K562 (cell line): Measurements from ENCODE around the gene HNRNPM. TPM values are rescaled to one million over a fixed set of nuclear protein-coding genes. Genes with fewer than 3 reads are reported as not detected.
A peak's percentile ranks its signal among the peaks of the same experiment; 100 is the strongest.

Experiments
- CTCFL ChIP-seq: IDR thresholded peaks from 2 replicates; pipeline ENCODE4 v1.6.1; 2011; ENCODE audit warnings: borderline replicate concordance, low read depth, mild to moderate bottlenecking, moderate library complexity, low read length; ENCODE audit not compliant: insufficient read depth, poor library complexity, severe bottlenecking
- HNRNPH1 ChIP-seq: fragments of 200-400 bp; formaldehyde crosslinking; optimal IDR thresholded peaks from 2 replicates; pipeline ENCODE3; 2017; ENCODE audit warnings: low read depth, mild to moderate bottlenecking, low read length, moderate library complexity
- HSF4 ChIP-seq: fragments of 250-450 bp; sonication (Bioruptor Pico); IDR thresholded peaks from 2 replicates; pipeline ENCODE4 v2.1.2; 2022; ENCODE audit warnings: mild to moderate bottlenecking, moderate library complexity, borderline replicate concordance
- ILF3 ChIP-seq: fragments of 450-650 bp; IDR thresholded peaks from 2 replicates; pipeline ENCODE4 v1.6.1; 2018; ENCODE audit warnings: antibody characterized with exemption, mild to moderate bottlenecking, moderate library complexity, borderline replicate concordance
- MCM2 ChIP-seq: fragments of 450-650 bp; IDR thresholded peaks from 2 replicates; pipeline ENCODE4 v1.6.1; 2017; ENCODE audit warnings: low read depth, mild to moderate bottlenecking
- NR2F6 ChIP-seq: fragments of 450-650 bp; formaldehyde crosslinking; IDR thresholded peaks from 2 replicates; pipeline ENCODE4 v1.4.0; 2020; ENCODE audit warnings: mild to moderate bottlenecking
- POLR2G ChIP-seq: fragments of 200-400 bp; formaldehyde crosslinking; IDR thresholded peaks from 2 replicates; pipeline ENCODE4 v1.6.1; 2017; ENCODE audit warnings: low read depth, mild to moderate bottlenecking, antibody characterized with exemption, low read length, moderate library complexity
- PRDM10 ChIP-seq: fragments of 450-650 bp; IDR thresholded peaks from 2 replicates; pipeline ENCODE4 v1.6.1; 2018; ENCODE audit not compliant: partially characterized antibody
- PRPF4 ChIP-seq: fragments of 200-400 bp; formaldehyde crosslinking; IDR thresholded peaks from one replicate; pipeline ENCODE4 v1.6.1; 2017; ENCODE audit warnings: low read length, low read depth, mild to moderate bottlenecking; ENCODE audit not compliant: insufficient read depth, poor library complexity, severe bottlenecking
- PTBP1 ChIP-seq: fragments of 200-400 bp; formaldehyde crosslinking; IDR thresholded peaks from 2 replicates; pipeline ENCODE4 v1.6.1; 2017; ENCODE audit warnings: low read depth, low read length
- RCOR1 ChIP-seq, 2 experiments: IDR thresholded peaks; 2 replicates each; pipeline ENCODE4 v1.6.1; 2012; ENCODE audit warnings: low read depth in 2 of 2, low read length in 2 of 2, borderline replicate concordance in 1 of 2, improper control_type of control experiment in 1 of 2
- SMC3 ChIP-seq: conservative IDR thresholded peaks from 2 replicates; pipeline ENCODE4 v1.6.1; 2011; ENCODE audit warnings: low read depth, low read length, improper control_type of control experiment; ENCODE audit not compliant: insufficient read depth
- THRB ChIP-seq: fragments of 450-650 bp; formaldehyde crosslinking; conservative IDR thresholded peaks from 2 replicates; pipeline ENCODE4 v1.4.0; 2022; ENCODE audit warnings: mild to moderate bottlenecking, missing genetic modification characterization
- VEZF1 ChIP-seq: fragments of 200-800 bp; sonication (Bioruptor generic); IDR thresholded peaks from 2 replicates; pipeline ENCODE4 v1.6.1; 2017; ENCODE audit warnings: missing genetic modification characterization, missing compliant biosample characterization
- ZNF696 ChIP-seq: fragments of 250-450 bp; sonication (Bioruptor Pico); conservative IDR thresholded peaks from 2 replicates; pipeline ENCODE4 v1.4.0; 2020; ENCODE audit warnings: mild to moderate bottlenecking, moderate library complexity
- ZNF740 ChIP-seq, 3 experiments: fragments of 200-800 bp in 1 of 3; sonication (Bioruptor generic) in 1 of 3; sonication (generic) in 1 of 3; formaldehyde crosslinking in 1 of 3; IDR thresholded peaks; 2 replicates each; pipeline versions ENCODE4 v1.6.1 to v1.8.0; 2016 to 2022; ENCODE audit warnings: mild to moderate bottlenecking in 2 of 3, missing compliant biosample characterization in 2 of 3, missing genetic modification characterization in 2 of 3, missing genetic modification reagents in 1 of 3
- polyA plus RNA-seq, 8 experiments: library from polyadenylated mRNA; depleted of rRNA in 4 of 8; stranded (reverse) in 5 of 8; unstranded in 3 of 8; fragments of >200 nt; fragmentation: Nextera tagmentation in 2 of 8; fragmentation: Illumina TruSeq in 1 of 8; extraction: Ambion mirVana in 2 of 8; extraction: Trizol in 1 of 8; gene quantifications; 2 replicates each; pipeline versions ENCODE4 v1.2.1 to v1.2.3, GENCODE V29; 2011 to 2014; ENCODE audit warnings: inconsistent platforms in 1 of 8, missing spikeins in 1 of 8
- total RNA-seq, 7 experiments: library from RNA; depleted of rRNA in 6 of 7; stranded (reverse); fragments of >200 nt in 6 of 7; fragmentation: Illumina TruSeq in 2 of 7; extraction: Trizol in 2 of 7; gene quantifications; 2 replicates each; pipeline versions ENCODE4 v1.2.1 to v1.2.3, GENCODE V29; 2011 to 2021; ENCODE audit warnings: low replicate concordance in 1 of 7

Gene HNRNPM
- total and polyA plus RNA-seq, 9 of the 15 experiments (the other 6 are each of a cell fraction or from before 2014, with no cell fraction given): 11.1 to 340 (median 195) TPM

GRCh38 chr19:8396563-8397203 lies 48.1 kb upstream of the HNRNPM start (continued):
- no peak; the same call in 1 of the 2 replicates for TF ChIP-seq POLR2G
- peak; percentile 59 for TF ChIP-seq PRDM10
- no peak for TF ChIP-seq NR2F6 (CRISPR knock-in tag)
- TF ChIP-seq VEZF1 (CRISPR knock-in tag): peak; percentile 94
- TF ChIP-seq SMC3: peak; percentile 96
- TF ChIP-seq ZNF740 (CRISPR knock-in tag; IDR thresholded peaks at IDR 0.05): peak; percentile 76
- no peak for TF ChIP-seq ZNF740 (tag; IDR thresholded peaks at IDR 0.05)
- TF ChIP-seq PTBP1: 0 out of 2 replicates have a peak, but pooled peaks have one; percentile 6
- no peak for TF ChIP-seq MCM2
- TF ChIP-seq THRB (CRISPR knock-in tag): no peak
- TF ChIP-seq RCOR1 (IDR thresholded peaks at IDR 0.05; ENCODE audit: borderline replicate concordance in 1 of 2, low read depth in 2 of 2, low read length in 2 of 2): 0 out of 4 replicates have a peak, but pooled peaks of 1 of the 2 experiments have one; percentile 39
- no peak for TF ChIP-seq PRPF4
- TF ChIP-seq CTCFL: no peak
- no peak for TF ChIP-seq ILF3
- no peak for TF ChIP-seq ZNF696
- no peak for TF ChIP-seq HNRNPH1
- no peak for TF ChIP-seq HSF4 (CRISPR knock-in tag)
